PC-9 (cell line): ENCODE data around the gene CALHM4. TPM values are rescaled to one million over a fixed set of nuclear protein-coding genes. Genes with fewer than 3 reads are reported as not detected.
A peak's percentile ranks its signal among the peaks of the same experiment; 100 is the strongest.

Experiments
- BruUV-seq: library from RNA; stranded (reverse); fragments of 400-500 nt; replicated peaks from 2 replicates; lab custom pipeline; 2021; lab: Mats Ljungman, UMichigan
- CTCF ChIA-PET: fragments of 300-600 bp; sonication (Branson Sonifier 250); formaldehyde crosslinking; loops from one replicate; lab custom pipeline; 2022; ENCODE audit warnings: antibody characterized with exemption; lab: Charles Lee
- POLR2A ChIA-PET: fragments of 300-600 bp; sonication (Branson Sonifier 250); formaldehyde crosslinking; loops from one replicate; lab custom pipeline; 2022; ENCODE audit warnings: antibody characterized with exemption; ENCODE audit not compliant: unreplicated experiment; lab: Charles Lee
- DNase-seq, 2 experiments: peaks; one replicate each; pipeline versions ENCODE4 v3.0.0 to v3.0.0-alpha.2; 2015 to 2022; ENCODE audit warnings: mixed read lengths in 1 of 2
- H2AFZ ChIP-seq: fragments of 200-600 bp; sonication (generic); 2 replicates; pipeline ENCODE4 v1.8.1; 2017; ENCODE audit warnings: antibody characterized with exemption
- H3F3A ChIP-seq: fragments of 200-600 bp; sonication (generic); 2 replicates; pipeline ENCODE4 v1.8.1; 2017; ENCODE audit warnings: antibody characterized with exemption, mild to moderate bottlenecking, low read depth; ENCODE audit not compliant: insufficient read depth
- H3K27ac ChIP-seq: fragments of 200-600 bp; sonication (generic); 2 replicates; pipeline ENCODE4 v1.6.1; 2016; ENCODE audit warnings: mixed run types
- H3K27me3 ChIP-seq: fragments of 200-600 bp; sonication (generic); 2 replicates; pipeline ENCODE4 v1.6.1; 2016; ENCODE audit warnings: low read depth, mixed run types; ENCODE audit not compliant: insufficient read depth
- H3K36me3 ChIP-seq: fragments of 200-600 bp; sonication (generic); 2 replicates; pipeline ENCODE4 v1.6.1; 2016; ENCODE audit warnings: low read depth, mixed run types
- H3K4me1 ChIP-seq: fragments of 200-600 bp; sonication (generic); replicated peaks from 2 replicates; pipeline ENCODE4 v1.6.1; 2016; ENCODE audit warnings: mixed run types; ENCODE audit not compliant: insufficient read depth
- H3K4me2 ChIP-seq: fragments of 200-600 bp; sonication (generic); 2 replicates; pipeline ENCODE4 v1.6.1; 2017; ENCODE audit warnings: mixed run types
- H3K4me3 ChIP-seq: fragments of 200-600 bp; sonication (generic); 2 replicates; pipeline ENCODE4 v1.6.1; 2016; ENCODE audit warnings: mixed run types
- H3K79me2 ChIP-seq: fragments of 200-600 bp; sonication (generic); 2 replicates; pipeline ENCODE4 v1.6.1; 2017; ENCODE audit warnings: low read depth, mixed run types
- H3K9me2 ChIP-seq: fragments of 200-600 bp; sonication (generic); 2 replicates; pipeline ENCODE4 v1.8.1; 2017; ENCODE audit warnings: mild to moderate bottlenecking; ENCODE audit not compliant: insufficient read depth
- H3K9me3 ChIP-seq: fragments of 200-600 bp; sonication (generic); 2 replicates; pipeline ENCODE4 v1.8.1; 2016; ENCODE audit warnings: low read depth; ENCODE audit not compliant: insufficient read depth
- H4K20me1 ChIP-seq: fragments of 200-600 bp; sonication (generic); 2 replicates; pipeline ENCODE4 v1.8.1; 2017; ENCODE audit not compliant: insufficient read depth
- EZH2 ChIP-seq: fragments of 200-600 bp; sonication (generic); IDR thresholded peaks from 2 replicates; pipeline ENCODE4 v1.8.0; 2017; ENCODE audit warnings: antibody characterized with exemption, low read depth
- intact Hi-C: fragments of 100-400 bp; cut with micrococcal nuclease; formaldehyde crosslinking; loops from one replicate; pipeline ENCODE4 v1.10.0; 2022; ENCODE audit not compliant: unreplicated experiment
- total RNA-seq: library from RNA; stranded (reverse); gene quantifications from 2 replicates; pipeline ENCODE4 v1.2.3, GENCODE V29; 2021
- TF ChIP-seq, protein P1 (sequence below): fragments of 200-600 bp; sonication (generic); conservative IDR thresholded peaks from 2 replicates; pipeline ENCODE4 v1.6.1; 2017; ENCODE audit warnings: mixed run types, antibody characterized with exemption, mild to moderate bottlenecking, moderate library complexity

Gene CALHM4
- total RNA-seq, 1 experiment from 2014 or later, result not detected

DNA sequence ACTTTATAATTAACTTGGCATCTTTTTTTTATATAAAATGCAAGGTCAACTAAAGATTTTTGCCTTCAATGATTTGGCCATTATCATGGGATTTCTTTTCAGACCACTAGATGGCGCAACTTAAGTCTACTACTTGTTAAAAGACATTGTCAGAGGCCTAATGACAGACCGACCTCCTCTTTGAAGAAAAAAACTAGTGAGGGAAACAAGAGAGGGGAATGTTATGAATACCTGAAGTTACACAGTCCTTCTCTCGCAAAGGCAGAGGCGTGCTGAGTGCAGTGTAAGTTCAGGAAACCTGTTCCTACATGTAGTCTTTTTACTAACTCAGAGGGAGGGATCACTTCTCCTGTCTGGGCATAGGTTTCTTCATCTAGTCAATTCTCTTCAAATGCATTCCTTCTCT is 17.3 kb upstream of the CALHM4 start:
- ChIA-PET POLR2A (no interaction called here), CTCF (interaction anchor here (0.6 kb wide), 1 partner anchor 165 kb away, joined by 3 read pairs; no protein-coding TSS in a partner anchor)
- H3K9me3 ChIP-seq, result no peaks in the 10 kb centered on the region
- TF ChIP-seq EZH2, result no peak
- TF ChIP-seq, protein P1, sequence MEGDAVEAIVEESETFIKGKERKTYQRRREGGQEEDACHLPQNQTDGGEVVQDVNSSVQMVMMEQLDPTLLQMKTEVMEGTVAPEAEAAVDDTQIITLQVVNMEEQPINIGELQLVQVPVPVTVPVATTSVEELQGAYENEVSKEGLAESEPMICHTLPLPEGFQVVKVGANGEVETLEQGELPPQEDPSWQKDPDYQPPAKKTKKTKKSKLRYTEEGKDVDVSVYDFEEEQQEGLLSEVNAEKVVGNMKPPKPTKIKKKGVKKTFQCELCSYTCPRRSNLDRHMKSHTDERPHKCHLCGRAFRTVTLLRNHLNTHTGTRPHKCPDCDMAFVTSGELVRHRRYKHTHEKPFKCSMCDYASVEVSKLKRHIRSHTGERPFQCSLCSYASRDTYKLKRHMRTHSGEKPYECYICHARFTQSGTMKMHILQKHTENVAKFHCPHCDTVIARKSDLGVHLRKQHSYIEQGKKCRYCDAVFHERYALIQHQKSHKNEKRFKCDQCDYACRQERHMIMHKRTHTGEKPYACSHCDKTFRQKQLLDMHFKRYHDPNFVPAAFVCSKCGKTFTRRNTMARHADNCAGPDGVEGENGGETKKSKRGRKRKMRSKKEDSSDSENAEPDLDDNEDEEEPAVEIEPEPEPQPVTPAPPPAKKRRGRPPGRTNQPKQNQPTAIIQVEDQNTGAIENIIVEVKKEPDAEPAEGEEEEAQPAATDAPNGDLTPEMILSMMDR, result peak; percentile 91
- H3K27me3 ChIP-seq, result no peaks in the 10 kb centered on the region
- no peaks in the 10 kb centered on the region for H3K36me3 ChIP-seq
- peak overlapping the region; percentile 46; the same call in 1 of the 2 replicates for H2AFZ ChIP-seq
- DNase-seq, result peak; percentile 14 to 66
- H3K4me3 ChIP-seq, result no peak overlapping the region
- no peaks in the 10 kb centered on the region for H3K79me2 ChIP-seq
- intact Hi-C loops, result loop anchor here (1.0 to 10.0 kb wide), 3 partner anchors 22 to 309 kb away; no protein-coding TSS in a partner anchor
- no peaks in the 10 kb centered on the region for H3K9me2 ChIP-seq
- no peak overlapping the region for H3K4me2 ChIP-seq
- no peak overlapping the region for H3K27ac ChIP-seq
- no peaks in the 10 kb centered on the region for H3F3A ChIP-seq
- H3K4me1 ChIP-seq, result no peaks in the 10 kb centered on the region; the same call in 1 of the 2 replicates
- BruUV-seq, result no TSS peak
- H4K20me1 ChIP-seq, result no peaks in the 10 kb centered on the region

DNA sequence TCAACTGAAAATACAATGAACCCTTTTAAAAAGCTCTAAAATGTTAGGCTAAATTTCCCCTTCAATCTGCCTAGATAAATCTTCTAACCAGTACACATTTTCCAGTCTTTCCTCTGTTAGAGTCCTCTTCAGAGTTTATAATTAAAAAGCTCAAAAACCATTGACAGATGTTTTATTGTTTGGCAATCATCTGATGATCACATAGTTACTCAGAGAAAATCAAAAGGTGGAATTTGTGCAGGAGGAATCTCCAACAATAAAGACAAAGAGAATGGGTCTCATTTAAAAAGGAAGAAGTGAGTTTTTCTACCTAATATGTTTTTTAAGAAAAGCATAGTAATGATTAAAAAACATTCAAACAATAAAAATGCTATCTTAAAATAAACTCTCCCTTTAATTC is 11.1 kb upstream of the CALHM4 start:
- Histone ChIP-seq H4K20me1 (no peaks in the 10 kb centered on the region), H3K27me3 (no peaks in the 10 kb centered on the region), H3K4me1 (no peaks in the 10 kb centered on the region), H3K36me3 (no peaks in the 10 kb centered on the region), H2AFZ (no peak overlapping the region), H3K4me3 (no peak overlapping the region), H3K27ac (no peak overlapping the region), H3F3A (no peaks in the 10 kb centered on the region), H3K9me3 (no peaks in the 10 kb centered on the region), H3K79me2 (no peaks in the 10 kb centered on the region), H3K4me2 (no peak overlapping the region), H3K9me2 (no peaks in the 10 kb centered on the region)
- ChIA-PET POLR2A (interaction anchor here (0.7 kb wide), 1 partner anchor 38 kb away, joined by 4 read pairs; no protein-coding TSS in a partner anchor), CTCF (interaction anchor here (1.6 kb wide), 1 partner anchor 19 kb away, joined by 4 read pairs; no protein-coding TSS in a partner anchor)
- DNase-seq, result no peak
- TF ChIP-seq, protein P1, result no peak
- no peak for TF ChIP-seq EZH2
- intact Hi-C loops, result no loop called here
- no TSS peak for BruUV-seq

DNA sequence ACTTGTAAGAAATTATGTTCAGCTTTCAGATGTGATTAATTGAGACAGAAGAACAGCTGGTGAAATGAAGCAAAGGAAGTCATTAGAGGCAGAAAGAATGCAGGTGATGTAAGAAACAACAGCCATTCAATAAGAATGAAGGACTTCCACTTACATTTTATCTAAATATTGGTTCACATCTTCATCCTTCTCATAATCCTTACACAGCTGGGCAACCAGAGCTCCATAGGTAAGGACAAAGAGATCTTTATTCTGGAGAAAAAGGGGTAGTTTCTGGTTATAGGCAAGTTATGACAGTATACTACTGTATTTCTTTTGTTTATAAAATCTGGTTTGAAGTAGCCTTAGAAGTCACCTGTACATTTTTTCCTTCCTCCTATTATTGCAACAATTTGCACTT is 10.4 kb upstream of the CALHM4 start:
- POLR2A ChIA-PET, result interaction anchor here (0.5 kb wide), 1 partner anchor 1181 kb away, joined by 3 read pairs; no protein-coding TSS in a partner anchor
- Histone ChIP-seq H3K36me3 (no peaks in the 10 kb centered on the region), H3K9me2 (no peaks in the 10 kb centered on the region), H3K4me1 (no peaks in the 10 kb centered on the region), H3K27me3 (no peaks in the 10 kb centered on the region), H3K27ac (no peak overlapping the region), H3K79me2 (no peaks in the 10 kb centered on the region), H3F3A (no peaks in the 10 kb centered on the region), H3K4me2 (no peak overlapping the region), H3K4me3 (no peak overlapping the region), H4K20me1 (no peaks in the 10 kb centered on the region), H3K9me3 (no peaks in the 10 kb centered on the region), H2AFZ (no peak overlapping the region)
- BruUV-seq, result no TSS peak
- no peak for TF ChIP-seq EZH2
- TF ChIP-seq, protein P1, result no peak
- CTCF ChIA-PET, result no interaction called here
- intact Hi-C loops, result no loop called here
- no peak for DNase-seq
